ENCODE data around the gene SORCS1.

The SORCS1 gene

GRCh38 chr10:106799776-106800175 is 364.7 kb downstream of the SORCS1 start:
- no peak for DNase-seq

GRCh38 chr10:106795619-106796018 is 368.9 kb downstream of the SORCS1 start:
- DNase-seq, result no peak

GRCh38 chr10:106793617-106794016 is 370.9 kb downstream of the SORCS1 start:
- DNase-seq, result no peak

GRCh38 chr10:106789623-106790022 is 374.9 kb downstream of the SORCS1 start:
- DNase-seq, result no peak

- DNase-seq, result no peak
Measured at GRCh38 chr10:106788982-106789381, 375.5 kb downstream of the SORCS1 start.

- no peak for DNase-seq
Measured at GRCh38 chr10:106785528-106785927, 379.0 kb downstream of the SORCS1 start.

- DNase-seq, result no peak
Measured at GRCh38 chr10:106780632-106781031, 383.9 kb downstream of the SORCS1 start.

- DNase-seq, result no peak
Measured at GRCh38 chr10:106777841-106778240, 386.7 kb downstream of the SORCS1 start.

GRCh38 chr10:106775127-106775526 is 389.4 kb downstream of the SORCS1 start:
- no peak for DNase-seq

GRCh38 chr10:106772957-106773356 is 391.5 kb downstream of the SORCS1 start:
- no peak for DNase-seq

GRCh38 chr10:106771154-106771553 is 393.4 kb downstream of the SORCS1 start:
- DNase-seq, result no peak

GRCh38 chr10:106768204-106768603 is 396.3 kb downstream of the SORCS1 start:
- DNase-seq, result no peak

- DNase-seq, result no peak
Measured at GRCh38 chr10:106765928-106766327, 398.6 kb downstream of the SORCS1 start.

GRCh38 chr10:106765241-106765754 is 399.2 kb downstream of the SORCS1 start:
- DNase-seq, result no peak

- no peak for DNase-seq
Measured at GRCh38 chr10:106764360-106764759, 400.1 kb downstream of the SORCS1 start.

- no peak for DNase-seq
Measured at GRCh38 chr10:106761906-106762305, 402.6 kb downstream of the SORCS1 start.

- DNase-seq, result no peak
Measured at GRCh38 chr10:106757521-106757920, 407.0 kb downstream of the SORCS1 start.

GRCh38 chr10:106751091-106751490 is 413.4 kb downstream of the SORCS1 start:
- DNase-seq, result no peak

- no peak for DNase-seq
Measured at GRCh38 chr10:106746868-106747267, 417.6 kb downstream of the SORCS1 start.

GRCh38 chr10:106741006-106741530 is 423.4 kb downstream of the SORCS1 start:
- DNase-seq, result no peak

- no peak for DNase-seq
Measured at GRCh38 chr10:106740071-106740470, 424.4 kb downstream of the SORCS1 start.

GRCh38 chr10:106734220-106734619 is 430.3 kb downstream of the SORCS1 start:
- no peak for DNase-seq

GRCh38 chr10:106728232-106728631 is 436.3 kb downstream of the SORCS1 start:
- DNase-seq, result no peak

- no peak for DNase-seq
Measured at GRCh38 chr10:106727170-106727569, 437.3 kb downstream of the SORCS1 start.

- DNase-seq, result no peak
Measured at GRCh38 chr10:106722524-106722923, 442.0 kb downstream of the SORCS1 start.

All from NCI-H1105 (cell line).